Measurements from ENCODE around the gene VSIG10L. TPM values are rescaled to one million over a fixed set of nuclear protein-coding genes. Genes with fewer than 3 reads are reported as not detected.

VSIG10L gene
- polyA plus RNA-seq, 2 of the 4 experiments (the other 2 are of a cell fraction) = 6.7 to 9.2 TPM

- Histone ChIP-seq H3K27ac (no peak overlapping the region), H3K4me1 (peaks cover 47% of the 10 kb centered on the region), H3K9me3 (no peaks in the 10 kb centered on the region), H3K4me3 (no peak overlapping the region), H3K4me2 (no peak overlapping the region)
- FAIRE-seq (no peak), DNase-seq (ENCODE audit: low read depth in 1 of 2, low spot score in 1 of 2) (no peak), ATAC-seq (no peak)
- CTCF ChIA-PET = interaction anchor here (0.8 to 1.1 kb wide), 4 partner anchors 21 to 316 kb away, joined by 3 to 4 read pairs (median 3); partner anchors contain the start of gene ETFB
- POLR2A ChIA-PET = no interaction called here
- no peak for TF ChIP-seq MAX (IDR thresholded peaks at IDR 0.05)
- TF ChIP-seq NR3C1 (IDR thresholded peaks at IDR 0.05) = no peak
- TF ChIP-seq FOXS1 (CRISPR knock-in tag; IDR thresholded peaks at IDR 0.05) = no peak
- TF ChIP-seq USF2 (IDR thresholded peaks at IDR 0.05) = no peak
- TF ChIP-seq RNF2 (IDR thresholded peaks at IDR 0.05; ENCODE audit: borderline replicate concordance, low read depth) = no peak
- no peak for TF ChIP-seq RARB (CRISPR knock-in tag; IDR thresholded peaks at IDR 0.05)
- TF ChIP-seq E2F6 (IDR thresholded peaks at IDR 0.05; ENCODE audit: borderline replicate concordance, low read depth) = no peak
- WGBS (ENCODE audit: missing lambda C conversion rate) = 98% methylated on average over 9 of the region's 9 CpGs
Measured at GRCh38 chr19:51345076-51345620, 3.2 kb upstream of the VSIG10L start.

- no peak for ATAC-seq
- H3K4me3 ChIP-seq = no peak overlapping the region
- H3K4me2 ChIP-seq = peak overlapping the region; percentile 9; the same call in 1 of the 3 replicates
- FAIRE-seq = no peak
- peaks cover 40% of the 10 kb centered on the region for H3K4me1 ChIP-seq
- TF ChIP-seq POLR2AphosphoS2 (conservative IDR thresholded peaks at IDR 0.05; ENCODE audit: low read length) (no peak), ZFP36 (IDR thresholded peaks at IDR 0.05; ENCODE audit: borderline replicate concordance, partially characterized antibody) (peak; percentile 56), JUN (IDR thresholded peaks at IDR 0.05) (peak in 1 of 2 experiments; percentile 37; a peak in 1 of 5 replicates), ZC3H11A (IDR thresholded peaks at IDR 0.05) (no peak), HDAC2 (IDR thresholded peaks at IDR 0.05) (peak; percentile 60; the same call in 1 of the 2 replicates), USF2 (IDR thresholded peaks at IDR 0.05) (no peak), KDM1A (IDR thresholded peaks at IDR 0.05; ENCODE audit: low read depth) (peak; percentile 85; the same call in 1 of the 2 replicates), HOXB5 (CRISPR knock-in tag; IDR thresholded peaks at IDR 0.05) (no peak)
- 77% methylated on average over 9 of the region's 9 CpGs for WGBS (ENCODE audit: missing lambda C conversion rate)
- DNase-seq (ENCODE audit: low read depth in 1 of 2, low spot score in 1 of 2) = no peak
- CTCF ChIA-PET = interaction anchor here (1.0 to 5.0 kb wide), 9 partner anchors 10 to 314 kb away, joined by 3 to 46 read pairs (median 3); partner anchors contain the start of gene ETFB
- POLR2A ChIA-PET = interaction anchor here (0.6 to 1.6 kb wide), 3 partner anchors 15 to 25 kb away, joined by 3 to 7 read pairs (median 4); partner anchors contain the start of gene ETFB
- H3K9me3 ChIP-seq = no peaks in the 10 kb centered on the region
- peak overlapping the region in 1 of 2 experiments; percentile 90; a peak in 3 of 6 replicates for H3K27ac ChIP-seq
Measured at GRCh38 chr19:51342631-51343569, 961 bp upstream of the VSIG10L start.

GRCh38 chr19:51341066-51341465 is 873 bp downstream of the VSIG10L start:
- DNase-seq (ENCODE audit: low read depth in 1 of 2, low spot score in 1 of 2) (no peak), FAIRE-seq (no peak), ATAC-seq (no peak)
- peak overlapping the region; percentile 92 for H3K4me2 ChIP-seq
- H3K27ac ChIP-seq = peak overlapping the region; percentile 86 to 90
- ChIA-PET POLR2A (interaction anchor here (2.2 to 2.7 kb wide), 2 partner anchors 23 to 26 kb away, joined by 52 to 59 read pairs; partner anchors contain the start of gene ETFB), CTCF (interaction anchor here (0.7 to 5.0 kb wide), 11 partner anchors 10 to 320 kb away, joined by 3 to 46 read pairs (median 8); partner anchors contain the start of genes CLDND2, ETFB and NKG7)
- WGBS (ENCODE audit: missing lambda C conversion rate) = 90% methylated on average over 9 of the region's 18 CpGs
- H3K4me1 ChIP-seq = peaks cover 32% of the 10 kb centered on the region
- peak overlapping the region; percentile 64; the same call in 2 of the 3 replicates for H3K4me3 ChIP-seq
- H3K9me3 ChIP-seq = no peaks in the 10 kb centered on the region
- TF ChIP-seq MAFK (IDR thresholded peaks at IDR 0.05; ENCODE audit: partially characterized antibody) (no peak), GATA3 (IDR thresholded peaks at IDR 0.05; ENCODE audit: borderline replicate concordance) (no peak), JUNB (IDR thresholded peaks at IDR 0.05) (no peak), ZNF302 (CRISPR knock-in tag; IDR thresholded peaks at IDR 0.05) (no peak), E2F6 (IDR thresholded peaks at IDR 0.05; ENCODE audit: borderline replicate concordance, low read depth) (no peak), EHF (CRISPR knock-in tag; IDR thresholded peaks at IDR 0.05) (no peak), RCOR1 (IDR thresholded peaks at IDR 0.05; ENCODE audit: low read depth, low read length) (no peak), NR3C1 (IDR thresholded peaks at IDR 0.05) (no peak), CTCF (IDR thresholded peaks at IDR 0.05) (no peak), RAD21 (conservative IDR thresholded peaks at IDR 0.05 in 1 of 2, IDR thresholded peaks at IDR 0.05 in 1 of 2) (no peak), ELK1 (IDR thresholded peaks at IDR 0.05; ENCODE audit: low read depth, low read length) (no peak), TFCP2L1 (CRISPR knock-in tag; IDR thresholded peaks at IDR 0.05) (no peak), ZC3H11A (IDR thresholded peaks at IDR 0.05) (no peak)
